GM19240 (cell line): ENCODE measurements around the gene COX4I1.

Experiments used
- DNase-seq: peaks from one replicate; pipeline ENCODE4 v3.0.0; 2011; ENCODE audit warnings: low spot score; ENCODE audit not compliant: insufficient read length

The COX4I1 gene

GRCh38 chr16:85839681-85840240 lies 40.3 kb downstream of the COX4I1 start:
- DNase-seq = no peak

- no peak for DNase-seq
Measured at GRCh38 chr16:85840395-85840794, 40.9 kb downstream of the COX4I1 start.

- DNase-seq = no peak
Measured at GRCh38 chr16:85840801-85841200, 41.3 kb downstream of the COX4I1 start.

- DNase-seq = no peak
Measured at GRCh38 chr16:85842435-85842834, 42.9 kb downstream of the COX4I1 start.

GRCh38 chr16:85842848-85843247 lies 43.4 kb downstream of the COX4I1 start:
- no peak for DNase-seq

- no peak for DNase-seq
Measured at GRCh38 chr16:85843471-85844168, 44.1 kb downstream of the COX4I1 start.

- no peak for DNase-seq
Measured at GRCh38 chr16:85844169-85844481, 44.6 kb downstream of the COX4I1 start.

- DNase-seq = no peak
Measured at GRCh38 chr16:85844786-85845185, 45.3 kb downstream of the COX4I1 start.

- DNase-seq = no peak
Measured at GRCh38 chr16:85845266-85845665, 45.8 kb downstream of the COX4I1 start.

GRCh38 chr16:85846461-85846860 lies 47.0 kb downstream of the COX4I1 start:
- no peak for DNase-seq

GRCh38 chr16:85847036-85847435 lies 47.5 kb downstream of the COX4I1 start:
- DNase-seq = no peak

- no peak for DNase-seq
Measured at GRCh38 chr16:85847681-85848601, 48.4 kb downstream of the COX4I1 start.

GRCh38 chr16:85848986-85849385 lies 49.5 kb downstream of the COX4I1 start:
- no peak for DNase-seq

GRCh38 chr16:85849388-85849787 lies 49.9 kb downstream of the COX4I1 start:
- DNase-seq = no peak

GRCh38 chr16:85850344-85850880 lies 50.9 kb downstream of the COX4I1 start:
- DNase-seq = no peak

- no peak for DNase-seq
Measured at GRCh38 chr16:85851034-85851785, 51.7 kb downstream of the COX4I1 start.

GRCh38 chr16:85853547-85854545 lies 54.4 kb downstream of the COX4I1 start:
- no peak for DNase-seq

- DNase-seq = no peak
Measured at GRCh38 chr16:85854935-85855334, 55.4 kb downstream of the COX4I1 start.

- DNase-seq = no peak
Measured at GRCh38 chr16:85856079-85856478, 56.6 kb downstream of the COX4I1 start.

GRCh38 chr16:85856585-85856984 lies 57.1 kb downstream of the COX4I1 start:
- no peak for DNase-seq
